BLaER1 (cell line): ENCODE results near the gene COX6A2.

Experiments used
- H3K27ac ChIP-seq: shearing (Covaris generic); formaldehyde crosslinking; 2 replicates; pipeline ENCODE4 v1.8.1; 2022
- H3K27me3 ChIP-seq: shearing (Covaris generic); formaldehyde crosslinking; 2 replicates; pipeline ENCODE4 v1.8.1; 2022
- H3K36me3 ChIP-seq: shearing (Covaris generic); formaldehyde crosslinking; 2 replicates; pipeline ENCODE4 v1.8.1; 2022
- H3K4me1 ChIP-seq: shearing (Covaris generic); formaldehyde crosslinking; 2 replicates; pipeline ENCODE4 v1.8.1; 2022
- H3K4me2 ChIP-seq: shearing (Covaris generic); formaldehyde crosslinking; 2 replicates; pipeline ENCODE4 v1.8.1; 2022
- H3K4me3 ChIP-seq: shearing (Covaris generic); formaldehyde crosslinking; 2 replicates; pipeline ENCODE4 v1.8.1; 2022
- H3K9ac ChIP-seq: shearing (Covaris generic); formaldehyde crosslinking; 2 replicates; pipeline ENCODE4 v1.8.1; 2022
- H3K9me3 ChIP-seq: shearing (Covaris generic); formaldehyde crosslinking; 2 replicates; pipeline ENCODE4 v1.8.1; 2022
- H4K20me1 ChIP-seq: shearing (Covaris generic); formaldehyde crosslinking; 2 replicates; pipeline ENCODE4 v1.8.1; 2022
- Cebpa-rat ChIP-seq: shearing (Covaris generic); IDR thresholded peaks from 2 replicates; pipeline ENCODE4 v1.8.1; 2022

The COX6A2 gene

GRCh38 chr16:31397096-31397660 lies 31.0 kb downstream of the COX6A2 start:
- H3K4me2 ChIP-seq: no peak overlapping the region
- peaks cover 77% of the 10 kb centered on the region for H3K4me1 ChIP-seq
- no peaks in the 10 kb centered on the region for H4K20me1 ChIP-seq
- no peak overlapping the region for H3K9ac ChIP-seq
- H3K36me3 ChIP-seq: no peaks in the 10 kb centered on the region
- TF ChIP-seq Cebpa-rat: no peak
- peaks cover 13% of the 10 kb centered on the region for H3K9me3 ChIP-seq
- no peak overlapping the region for H3K27ac ChIP-seq
- H3K27me3 ChIP-seq: no peaks in the 10 kb centered on the region
- no peak overlapping the region for H3K4me3 ChIP-seq

GRCh38 chr16:31395647-31396046 lies 32.5 kb downstream of the COX6A2 start:
- Histone ChIP-seq H3K9ac (no peak overlapping the region), H3K36me3 (no peaks in the 10 kb centered on the region), H3K4me1 (peaks cover 64% of the 10 kb centered on the region), H4K20me1 (no peaks in the 10 kb centered on the region), H3K9me3 (peaks cover 13% of the 10 kb centered on the region), H3K27me3 (no peaks in the 10 kb centered on the region), H3K4me2 (peak overlapping the region; percentile 66), H3K27ac (no peak overlapping the region), H3K4me3 (no peak overlapping the region)
- TF ChIP-seq Cebpa-rat: no peak

DNA sequence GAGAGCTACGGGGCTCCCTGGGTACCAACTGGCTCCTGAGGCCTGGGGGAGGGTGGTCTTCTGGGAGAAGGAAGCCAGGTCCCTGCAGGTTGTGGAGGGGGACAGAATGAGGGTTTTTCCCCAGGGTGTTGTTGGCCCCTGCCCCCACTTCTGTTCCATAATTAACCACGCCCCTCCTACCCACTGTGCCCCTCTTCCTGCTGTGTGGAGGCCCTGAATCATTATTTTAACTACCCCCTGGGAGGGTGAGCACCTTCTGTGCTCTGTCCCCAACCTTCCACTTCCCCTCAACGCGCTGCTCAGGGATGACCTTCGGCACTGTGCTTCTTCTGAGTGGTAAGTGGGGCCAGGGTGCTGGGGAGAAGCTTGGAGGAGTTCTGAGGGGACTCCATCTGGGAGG lies 35.1 kb downstream of the COX6A2 start, which contains the start of gene ITGAD:
ITGAD (plus strand) TSS at position 280 of the 400 bp plus-strand sequence; CDS start at position 306, 26 bp downstream.
- H3K4me1 ChIP-seq: peaks cover 38% of the 10 kb centered on the region

DNA sequence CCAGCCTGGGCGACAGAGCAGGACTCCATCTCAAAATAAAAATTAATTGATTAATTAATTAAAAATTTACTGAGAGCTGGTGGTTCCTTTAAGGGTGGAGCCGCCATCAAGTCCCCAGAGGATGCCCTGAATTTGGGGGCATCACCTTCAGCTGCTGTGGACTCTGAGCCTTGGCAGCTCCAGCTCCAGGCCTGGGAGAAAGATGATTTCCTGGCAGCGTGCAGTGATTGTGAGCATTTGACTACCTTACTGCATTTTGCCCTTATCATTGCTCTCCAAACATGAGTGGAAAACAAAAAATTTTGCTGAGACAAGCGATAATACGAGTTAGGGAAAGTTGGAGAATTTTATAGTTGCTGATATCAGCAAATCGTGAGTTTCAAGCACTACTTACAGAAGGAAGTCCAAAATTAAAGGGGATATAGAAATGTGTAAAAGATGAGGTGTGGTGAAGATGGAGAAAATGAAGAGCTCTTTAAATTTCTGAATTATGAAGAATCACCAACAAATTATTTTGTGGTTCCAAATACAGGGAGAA lies 37.6 kb downstream of the COX6A2 start:
- Histone ChIP-seq H3K4me2 (no peak overlapping the region), H4K20me1 (no peaks in the 10 kb centered on the region), H3K27ac (no peak overlapping the region), H3K4me3 (no peak overlapping the region), H3K27me3 (no peaks in the 10 kb centered on the region), H3K9me3 (no peaks in the 10 kb centered on the region), H3K36me3 (no peaks in the 10 kb centered on the region), H3K9ac (no peak overlapping the region), H3K4me1 (peaks cover 25% of the 10 kb centered on the region)
- TF ChIP-seq Cebpa-rat: no peak

More for the DNA sequence above, 35.1 kb downstream of the COX6A2 start, which contains the start of gene ITGAD:
- no peak within 1 kb of the TSS for H3K4me3 ChIP-seq
- H3K27ac ChIP-seq: peak within 1 kb of the TSS; percentile 41
- H3K9ac ChIP-seq: peak within 1 kb of the TSS; percentile 27; the same call in 1 of the 2 replicates
- no peak for TF ChIP-seq Cebpa-rat
- H3K36me3 ChIP-seq: no peaks in the 10 kb centered on the region
- no peaks in the 10 kb centered on the region for H3K9me3 ChIP-seq
- H4K20me1 ChIP-seq: no peaks in the 10 kb centered on the region
- no peaks in the 10 kb centered on the region for H3K27me3 ChIP-seq
- peak within 1 kb of the TSS; percentile 79 for H3K4me2 ChIP-seq

- Histone ChIP-seq H3K4me2 (no peak overlapping the region), H3K9me3 (no peaks in the 10 kb centered on the region), H3K27me3 (no peaks in the 10 kb centered on the region), H3K27ac (no peak overlapping the region), H3K36me3 (no peaks in the 10 kb centered on the region), H3K4me1 (peaks cover 11% of the 10 kb centered on the region), H3K9ac (no peak overlapping the region), H4K20me1 (no peaks in the 10 kb centered on the region), H3K4me3 (no peak overlapping the region)
- TF ChIP-seq Cebpa-rat: no peak
Measured at GRCh38 chr16:31388535-31388934, 39.6 kb downstream of the COX6A2 start.

- no peak overlapping the region for H3K4me3 ChIP-seq
- H3K4me1 ChIP-seq: no peaks in the 10 kb centered on the region
- H4K20me1 ChIP-seq: no peaks in the 10 kb centered on the region
- H3K4me2 ChIP-seq: no peak overlapping the region
- no peak overlapping the region for H3K9ac ChIP-seq
- H3K36me3 ChIP-seq: no peaks in the 10 kb centered on the region
- H3K9me3 ChIP-seq: no peaks in the 10 kb centered on the region
- H3K27ac ChIP-seq: no peak overlapping the region
- no peaks in the 10 kb centered on the region for H3K27me3 ChIP-seq
- TF ChIP-seq Cebpa-rat: no peak
Measured at GRCh38 chr16:31386157-31386984, 41.8 kb downstream of the COX6A2 start.

GRCh38 chr16:31385680-31386079 lies 42.5 kb downstream of the COX6A2 start:
- H3K36me3 ChIP-seq: no peaks in the 10 kb centered on the region
- no peaks in the 10 kb centered on the region for H3K9me3 ChIP-seq
- no peak overlapping the region for H3K4me3 ChIP-seq
- H4K20me1 ChIP-seq: no peaks in the 10 kb centered on the region
- H3K27ac ChIP-seq: no peak overlapping the region
- no peaks in the 10 kb centered on the region for H3K27me3 ChIP-seq
- H3K4me2 ChIP-seq: no peak overlapping the region
- no peak for TF ChIP-seq Cebpa-rat
- no peaks in the 10 kb centered on the region for H3K4me1 ChIP-seq
- no peak overlapping the region for H3K9ac ChIP-seq

GRCh38 chr16:31382485-31383161 lies 45.5 kb downstream of the COX6A2 start:
- H3K9ac ChIP-seq: no peak overlapping the region
- no peak overlapping the region for H3K27ac ChIP-seq
- no peaks in the 10 kb centered on the region for H3K4me1 ChIP-seq
- no peaks in the 10 kb centered on the region for H3K27me3 ChIP-seq
- no peaks in the 10 kb centered on the region for H3K36me3 ChIP-seq
- peak; percentile 50; the same call in 1 of the 2 replicates for TF ChIP-seq Cebpa-rat
- H4K20me1 ChIP-seq: no peaks in the 10 kb centered on the region
- H3K9me3 ChIP-seq: no peaks in the 10 kb centered on the region
- H3K4me2 ChIP-seq: no peak overlapping the region
- no peak overlapping the region for H3K4me3 ChIP-seq

- Histone ChIP-seq H3K27me3 (no peaks in the 10 kb centered on the region), H3K4me2 (no peak overlapping the region), H4K20me1 (no peaks in the 10 kb centered on the region), H3K9me3 (peaks cover 1% of the 10 kb centered on the region; the same call in 1 of the 2 replicates), H3K27ac (no peak overlapping the region), H3K36me3 (no peaks in the 10 kb centered on the region), H3K9ac (no peak overlapping the region), H3K4me1 (no peaks in the 10 kb centered on the region), H3K4me3 (no peak overlapping the region)
- TF ChIP-seq Cebpa-rat: no peak
Measured at GRCh38 chr16:31380201-31380600, 48.0 kb downstream of the COX6A2 start.
